Hematopoietic multipotent progenitor cell treated with erythropoietin and hydrocortisone succinate and interleukin-3 and kit ligand, for 8 days (in vitro differentiated cells): Measurements from ENCODE around the gene SMO.

Source experiments
- DNase-seq: peaks from one replicate; pipeline ENCODE4 v3.0.0-alpha.2; 2015

The SMO gene

DNA sequence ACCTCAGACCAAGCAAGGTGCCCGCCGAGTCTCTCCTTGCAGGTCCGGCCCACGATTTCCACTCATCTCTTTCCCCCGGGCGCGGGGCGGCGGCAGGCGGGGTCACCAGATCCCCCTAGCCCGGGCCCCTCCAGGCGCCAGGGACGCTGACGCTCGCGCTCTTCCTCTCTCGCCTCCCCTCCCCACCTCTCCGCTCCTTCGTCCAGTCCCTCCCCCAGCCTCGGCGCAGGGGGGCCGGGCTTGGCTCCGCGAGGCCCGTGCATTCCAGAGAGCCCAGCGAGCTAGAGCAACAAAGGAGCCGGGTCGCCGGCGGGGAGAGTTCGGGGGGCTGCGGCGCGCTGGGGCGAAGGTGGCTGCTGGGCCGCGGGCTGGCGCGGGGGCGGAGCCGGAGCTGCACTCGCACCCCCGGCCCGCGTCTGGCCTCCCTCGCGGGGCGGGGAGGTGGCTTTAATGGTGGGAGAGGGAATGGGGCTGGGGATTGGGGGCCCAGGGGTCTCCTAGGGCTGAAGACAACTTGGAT, at the start of gene SMO:
Gene SMO, plus strand, starts transcription at position 262 of the 520 bp plus-strand sequence. CDS start 519 bp downstream, outside the sequence.
- DNase-seq: no peak

DNA sequence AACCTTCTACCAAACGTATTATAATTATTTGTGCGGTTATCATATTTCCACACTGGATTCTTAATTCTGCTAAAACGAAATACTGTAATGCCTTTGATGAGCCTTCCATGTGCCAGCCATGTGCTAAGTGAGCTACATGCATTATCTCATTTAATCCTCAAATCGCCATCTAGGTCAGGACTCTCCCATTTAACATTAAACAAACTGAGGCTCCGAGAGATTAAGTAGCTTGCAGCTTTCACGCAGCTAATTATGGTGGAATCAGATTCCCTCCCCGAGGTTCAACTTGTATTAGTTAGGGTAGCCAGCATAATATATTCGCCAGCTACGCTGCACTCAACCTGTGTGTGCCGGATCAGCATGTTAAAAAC, 44.7 kb upstream of the SMO start:
- no peak for DNase-seq

DNA sequence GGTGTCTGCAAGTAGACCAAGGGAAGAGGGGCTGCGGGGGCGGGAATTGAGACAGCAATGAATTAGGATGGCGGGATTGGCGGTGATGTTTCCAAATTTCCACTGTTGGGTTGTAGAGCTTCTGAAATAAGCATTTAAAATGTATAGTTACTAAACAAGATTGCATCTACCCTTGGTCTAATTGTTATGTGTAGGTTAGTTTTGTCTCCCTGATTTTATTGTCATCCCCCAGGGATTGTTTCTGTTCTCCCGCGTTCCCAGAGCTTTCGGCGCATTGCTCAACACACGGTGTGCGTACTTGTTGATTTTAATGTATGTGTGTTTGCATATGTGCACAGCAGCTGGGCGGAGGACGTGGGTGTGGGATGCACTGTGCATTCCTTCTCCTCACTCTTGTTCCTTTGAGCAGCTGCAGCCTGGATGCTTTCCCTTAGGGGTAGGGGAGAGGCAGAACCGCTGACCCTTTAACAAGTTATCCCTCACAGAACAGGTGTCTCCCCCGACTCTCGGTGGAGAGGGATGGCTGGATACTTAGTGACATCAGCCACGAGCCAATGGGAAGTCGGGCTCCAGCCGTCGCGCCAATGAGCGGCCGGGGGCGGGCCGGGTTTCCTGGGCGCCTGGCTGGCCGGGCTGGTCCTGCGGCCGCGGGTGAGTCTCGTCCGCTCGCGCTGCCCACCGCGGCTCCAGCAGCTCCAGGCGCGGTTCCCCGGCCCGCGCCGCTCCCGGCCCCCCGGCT, 44.2 kb upstream of the SMO start, which contains the start of gene TSPAN33:
Gene TSPAN33, plus strand, starts transcription at position 613 of the 739 bp plus-strand sequence. CDS start 274 bp downstream, outside the sequence.
- DNase-seq: peak; percentile 47

DNA sequence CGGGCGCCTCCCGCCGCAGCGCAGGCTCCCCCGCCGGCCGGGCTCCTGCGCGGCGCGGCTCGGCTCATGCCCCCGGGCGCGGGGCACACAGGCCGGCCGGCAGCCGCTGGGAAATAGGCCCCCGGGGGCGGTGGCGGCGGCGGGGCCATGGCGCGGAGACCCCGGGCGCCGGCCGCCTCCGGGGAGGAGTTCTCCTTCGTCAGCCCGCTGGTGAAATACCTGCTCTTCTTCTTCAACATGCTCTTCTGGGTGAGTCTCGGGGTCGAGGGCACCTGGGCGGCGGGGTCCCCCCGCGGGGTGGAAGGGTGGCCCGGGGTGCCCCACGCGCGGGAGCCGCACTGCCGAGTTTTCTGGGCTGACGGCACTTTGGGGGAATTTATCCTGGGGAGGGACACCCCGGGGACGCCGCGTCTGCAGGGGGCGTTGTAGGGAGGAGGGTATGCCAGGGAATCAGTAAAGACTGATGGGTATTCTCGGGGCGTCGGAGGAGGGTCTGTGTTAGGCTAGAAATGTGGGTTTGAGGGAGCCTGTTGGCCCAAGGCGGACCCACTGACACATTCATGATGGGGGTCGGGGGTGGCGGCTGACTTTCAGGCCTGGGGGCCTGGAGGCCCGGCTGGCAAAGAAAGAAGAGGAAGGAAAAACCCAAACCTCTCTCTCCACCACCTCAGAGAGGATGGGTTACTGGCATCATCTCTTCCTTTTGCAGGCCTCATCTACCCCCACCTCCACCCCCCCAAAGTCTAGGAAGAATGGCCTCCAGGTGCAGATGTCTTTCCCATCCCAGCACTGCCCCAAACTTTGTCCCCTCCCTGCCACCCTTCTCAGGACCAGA, 43.4 kb upstream of the SMO start:
- DNase-seq: no peak

DNA sequence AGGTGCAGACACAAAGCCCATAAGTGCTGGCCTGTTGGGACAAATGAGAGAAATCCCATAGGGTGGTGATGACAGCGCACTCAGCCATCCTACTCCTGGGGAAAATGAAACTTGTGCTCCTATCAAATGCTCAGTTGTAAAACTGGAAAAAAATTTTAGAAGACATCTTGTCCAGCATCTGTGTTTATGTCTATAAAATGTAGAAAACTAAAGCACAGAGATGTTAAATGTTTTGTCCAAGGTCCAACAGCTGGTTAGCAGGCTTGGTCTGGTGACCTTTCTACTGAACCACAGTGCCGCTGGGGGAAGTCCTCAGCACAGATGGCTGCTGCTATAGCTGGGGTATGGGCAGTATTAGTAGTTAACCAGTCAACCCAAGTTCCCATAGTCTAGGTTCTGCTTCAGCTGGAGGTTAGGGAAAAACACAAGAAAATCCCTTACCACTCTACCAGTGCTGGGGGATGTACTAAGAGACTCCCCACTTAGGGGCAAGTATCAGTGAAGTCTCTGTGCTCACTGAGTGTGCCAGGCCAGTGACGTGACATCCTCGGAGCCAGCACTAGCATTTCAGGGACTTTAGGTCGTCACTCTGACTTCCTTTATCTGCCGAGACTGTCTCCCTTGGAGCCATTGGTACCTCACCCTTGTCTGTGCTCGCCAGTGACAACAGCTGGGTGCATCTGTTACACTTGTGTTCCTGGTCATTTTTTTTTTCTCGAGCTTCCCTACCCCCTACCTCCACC, 42.0 kb upstream of the SMO start:
- DNase-seq: no peak

DNA sequence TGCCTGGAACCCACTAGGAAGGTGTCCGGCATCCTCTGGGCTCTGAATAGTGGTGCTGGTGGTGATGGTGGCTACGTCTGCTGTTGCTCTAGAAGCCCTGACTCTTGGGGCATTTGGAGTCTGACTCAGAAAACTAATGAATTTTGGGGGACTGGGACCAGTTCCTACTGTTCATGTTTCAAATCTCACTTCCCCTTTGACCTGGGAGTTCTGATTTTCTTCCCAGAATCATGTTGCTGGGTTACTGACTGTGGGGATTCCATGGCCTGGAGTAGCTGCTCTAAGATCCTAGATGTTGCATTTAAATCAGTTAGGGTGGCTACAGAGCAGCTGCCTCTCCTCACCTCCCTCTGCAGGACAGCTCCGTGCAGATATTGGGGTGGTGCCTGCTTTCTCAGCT, 40.7 kb upstream of the SMO start:
- DNase-seq: no peak

DNA sequence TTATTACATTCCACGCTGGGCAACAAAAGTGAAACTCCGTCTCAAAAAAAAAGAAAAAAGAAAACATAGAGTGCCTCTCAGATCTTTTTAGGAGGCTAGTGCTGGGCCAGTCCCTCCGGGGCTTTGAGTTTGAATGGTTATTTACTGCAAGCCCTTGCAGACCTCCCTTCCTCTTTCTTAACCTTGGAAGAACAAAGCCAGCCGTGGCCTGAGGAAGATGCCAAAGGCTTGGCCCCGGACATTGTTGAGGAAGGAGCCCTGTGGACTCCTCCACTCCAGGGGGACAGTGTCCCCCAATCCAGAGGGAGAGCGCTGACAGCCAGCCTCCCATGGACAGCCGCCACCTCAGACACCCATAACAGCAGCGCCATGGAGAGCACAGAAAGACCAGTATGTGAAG, 38.9 kb upstream of the SMO start:
- DNase-seq: no peak

DNA sequence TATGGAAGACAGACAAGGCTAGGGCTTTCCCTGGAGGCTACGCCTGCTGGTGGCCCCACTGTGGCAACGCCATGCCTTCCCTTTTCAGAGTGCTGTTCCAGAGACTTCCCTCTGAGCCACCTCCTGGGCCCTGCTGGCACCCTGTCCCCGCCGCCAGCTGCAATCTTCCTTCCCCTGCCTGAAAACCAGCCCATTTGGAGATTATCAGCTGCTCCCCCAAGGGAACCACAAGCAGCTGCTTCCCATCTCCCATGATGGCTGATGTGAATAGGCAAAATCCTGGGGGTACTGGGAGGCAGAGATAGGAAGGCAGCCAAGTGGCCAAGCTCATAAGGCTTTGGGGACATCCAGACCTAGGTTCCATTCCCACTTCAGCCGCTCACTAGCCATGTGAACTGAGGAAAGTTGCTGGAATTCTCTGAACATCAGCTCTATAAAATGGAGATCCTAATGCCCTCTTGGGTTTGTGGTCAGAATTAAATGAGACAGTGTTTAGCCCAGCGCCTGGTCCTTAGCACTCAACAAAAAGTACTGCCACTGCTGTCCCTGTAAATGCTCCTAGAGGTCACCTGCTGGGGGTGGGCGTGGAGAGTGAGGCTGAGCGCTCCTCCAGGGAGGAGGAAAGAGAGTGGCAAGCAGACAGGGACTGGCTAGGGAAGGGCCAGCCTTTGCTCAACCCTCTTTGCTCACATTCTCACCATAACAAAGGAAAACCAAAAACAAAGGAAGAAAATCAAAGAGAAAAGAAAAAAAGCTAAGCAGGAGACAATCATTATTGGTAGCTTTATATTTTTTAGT, 38.0 kb upstream of the SMO start:
- DNase-seq: peak; percentile 94

DNA sequence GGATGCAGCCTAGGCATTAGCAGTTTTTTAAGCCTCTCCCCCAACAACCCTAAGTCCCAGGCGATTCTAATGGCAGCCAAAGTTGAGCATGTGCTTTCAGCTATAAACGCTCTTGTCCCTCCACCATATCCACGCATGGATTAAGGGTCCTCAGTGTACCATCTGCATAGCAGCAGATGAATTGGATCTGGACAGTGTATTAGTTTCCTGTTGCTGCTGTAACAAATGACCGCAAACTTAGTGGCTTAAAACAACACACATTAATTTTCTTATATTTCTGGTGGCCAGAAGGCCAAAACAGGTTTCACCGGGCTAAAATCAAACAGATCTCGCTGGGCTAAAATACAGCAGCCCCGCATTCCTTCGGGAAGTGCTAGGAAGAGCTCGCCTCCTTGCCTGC, 30.8 kb upstream of the SMO start:
- no peak for DNase-seq

DNA sequence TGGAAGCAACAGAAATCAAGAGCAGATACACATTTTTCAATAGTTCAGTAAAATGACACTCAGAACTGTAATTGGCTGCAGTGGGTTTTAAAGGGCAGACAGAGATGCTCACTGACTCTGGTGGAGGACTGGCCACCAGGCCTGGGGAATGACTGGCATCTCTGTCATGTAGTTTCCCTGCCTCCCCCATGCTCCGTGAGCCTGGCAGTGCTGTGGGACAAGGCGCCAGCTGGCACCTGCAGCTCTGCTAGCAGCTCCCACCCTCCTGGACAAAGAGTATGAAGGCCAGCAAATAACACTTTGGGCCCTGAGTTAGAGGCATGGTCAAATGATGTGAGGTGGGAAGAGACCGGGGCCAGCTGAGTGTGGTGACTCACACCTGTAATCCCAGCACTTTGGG, 28.9 kb upstream of the SMO start:
- no peak for DNase-seq

DNA sequence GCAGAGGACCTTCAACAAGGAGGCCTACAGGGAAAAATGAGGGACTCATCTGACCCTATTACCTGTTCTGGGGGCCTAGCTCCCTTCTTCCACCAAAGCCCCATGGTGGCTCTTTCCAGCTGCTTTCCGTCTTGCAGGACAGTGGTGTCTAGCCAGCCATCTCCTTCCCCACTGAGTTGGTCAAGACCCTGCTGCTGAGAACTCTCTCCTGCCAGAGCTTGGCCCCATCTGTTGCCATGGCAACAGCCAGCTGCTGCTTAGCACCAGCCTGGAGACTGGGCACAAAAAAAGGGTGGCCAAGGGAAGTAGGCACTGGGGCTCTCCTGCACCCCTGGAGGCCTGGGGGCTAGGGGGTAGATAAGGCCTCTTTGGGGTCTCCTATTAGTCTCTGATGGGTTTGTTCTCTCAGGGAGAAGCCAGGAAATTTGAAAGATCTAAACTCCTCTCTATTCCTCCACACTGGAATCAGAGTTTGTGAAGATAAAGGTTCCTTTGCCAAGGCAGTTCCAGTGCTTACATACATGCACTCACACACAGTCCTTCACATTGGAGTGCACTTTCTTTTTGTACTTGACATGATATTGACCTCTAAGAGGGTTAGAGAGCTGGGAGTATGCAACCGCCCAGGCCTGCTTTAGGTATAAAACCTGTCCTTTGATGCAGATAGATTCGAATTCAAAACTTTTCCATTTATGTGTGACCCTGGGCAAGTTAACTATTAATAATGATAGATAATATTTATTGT, 28.1 kb upstream of the SMO start:
- no peak for DNase-seq

DNA sequence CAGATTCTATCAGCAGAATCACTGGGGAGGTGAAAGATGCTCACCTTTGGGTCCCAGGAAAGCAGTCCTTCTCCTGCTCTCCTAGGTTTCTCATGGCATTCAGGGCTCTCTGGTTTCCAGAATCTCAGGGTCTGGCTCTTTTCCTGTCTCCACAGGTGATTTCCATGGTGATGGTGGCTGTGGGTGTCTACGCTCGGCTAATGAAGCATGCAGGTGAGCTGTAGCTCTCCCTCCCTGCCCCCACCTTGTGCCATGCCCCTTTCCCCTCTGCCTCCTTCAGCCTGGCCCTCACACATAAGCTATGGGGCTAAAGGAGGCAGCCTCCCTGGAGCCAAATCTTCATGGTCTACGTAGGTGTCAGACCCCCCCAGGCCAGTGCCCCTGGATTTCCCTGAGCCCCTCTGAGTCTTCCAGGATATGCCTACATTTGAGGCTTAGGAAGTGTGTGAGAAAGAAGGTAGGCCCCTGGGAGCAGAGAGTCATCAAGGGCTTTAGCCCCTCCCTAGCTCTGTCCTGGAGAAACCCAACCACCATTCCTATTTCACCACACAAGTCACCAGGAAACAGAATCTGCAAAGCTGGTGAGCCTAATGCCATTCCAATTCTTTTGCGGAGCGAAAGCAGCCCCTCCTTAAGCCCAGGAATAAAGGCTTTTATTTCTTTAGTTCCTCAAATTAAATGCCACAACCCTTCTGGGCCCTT, 26.8 kb upstream of the SMO start:
- no peak for DNase-seq

DNA sequence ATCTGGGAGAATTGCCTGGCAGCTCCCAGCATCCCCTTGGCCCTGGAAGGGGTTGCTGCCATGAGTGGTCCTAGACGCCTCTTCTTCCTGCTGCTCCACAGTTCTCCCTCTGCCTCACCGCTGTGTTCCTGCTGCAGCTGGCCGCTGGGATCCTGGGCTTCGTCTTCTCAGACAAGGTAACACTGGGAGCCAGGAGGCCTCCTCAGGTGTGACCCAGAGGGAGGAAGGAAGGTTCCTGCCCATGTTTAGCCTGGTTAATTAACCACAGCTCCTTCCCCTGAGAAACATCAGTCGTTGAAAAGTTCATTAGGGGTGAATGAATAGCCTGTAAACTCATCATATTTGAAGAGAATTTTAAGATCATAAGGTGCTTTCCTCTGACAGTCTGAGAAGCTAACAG, 25.7 kb upstream of the SMO start:
- DNase-seq: no peak

DNA sequence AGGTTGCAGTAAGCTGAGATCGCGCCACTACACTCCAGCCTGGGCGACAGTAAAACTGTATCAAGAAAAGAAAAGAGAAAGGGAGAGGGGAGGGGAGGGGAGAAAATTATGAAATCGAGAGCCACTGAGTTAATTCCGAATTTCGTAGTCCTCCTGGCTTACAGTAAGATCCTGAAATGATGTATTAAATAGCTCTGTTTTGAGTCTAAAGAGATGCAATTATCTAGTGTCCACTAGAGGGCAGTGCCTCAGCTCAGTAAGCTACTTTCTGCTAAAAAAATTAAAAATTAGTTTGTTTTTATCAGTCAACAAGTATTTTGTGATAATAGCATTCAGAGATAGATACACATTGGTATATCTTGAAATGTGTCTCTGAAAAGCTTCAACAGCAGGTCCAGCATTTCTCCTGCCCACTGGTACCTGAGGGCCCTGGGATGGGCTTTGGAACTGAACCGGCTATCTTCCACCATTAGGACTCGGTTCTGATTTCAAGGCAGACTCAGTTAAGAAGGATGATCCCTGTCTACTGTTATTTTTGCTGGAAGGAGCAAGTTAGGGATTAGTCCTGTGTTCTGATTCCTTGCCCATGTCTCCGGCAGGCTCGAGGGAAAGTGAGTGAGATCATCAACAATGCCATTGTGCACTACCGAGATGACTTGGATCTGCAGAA, 24.4 kb upstream of the SMO start:
- DNase-seq: peak; percentile 64

DNA sequence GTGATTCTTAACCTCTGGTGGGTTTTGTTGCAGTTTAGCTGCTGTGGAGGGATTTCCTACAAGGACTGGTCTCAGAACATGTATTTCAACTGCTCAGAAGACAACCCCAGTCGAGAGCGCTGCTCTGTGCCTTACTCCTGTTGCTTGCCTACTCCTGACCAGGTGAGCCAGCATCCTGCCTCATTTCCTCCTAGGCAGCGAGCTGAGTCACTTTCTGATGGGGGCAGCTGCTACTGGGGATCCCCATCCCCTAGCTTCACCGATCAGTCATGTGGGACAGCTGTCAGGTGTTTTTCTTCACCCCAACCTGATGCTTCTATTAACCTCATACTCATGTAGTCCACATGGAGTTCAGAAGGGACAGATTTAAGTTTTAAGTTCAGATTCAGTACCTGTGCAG, 21.7 kb upstream of the SMO start:
- DNase-seq: no peak

DNA sequence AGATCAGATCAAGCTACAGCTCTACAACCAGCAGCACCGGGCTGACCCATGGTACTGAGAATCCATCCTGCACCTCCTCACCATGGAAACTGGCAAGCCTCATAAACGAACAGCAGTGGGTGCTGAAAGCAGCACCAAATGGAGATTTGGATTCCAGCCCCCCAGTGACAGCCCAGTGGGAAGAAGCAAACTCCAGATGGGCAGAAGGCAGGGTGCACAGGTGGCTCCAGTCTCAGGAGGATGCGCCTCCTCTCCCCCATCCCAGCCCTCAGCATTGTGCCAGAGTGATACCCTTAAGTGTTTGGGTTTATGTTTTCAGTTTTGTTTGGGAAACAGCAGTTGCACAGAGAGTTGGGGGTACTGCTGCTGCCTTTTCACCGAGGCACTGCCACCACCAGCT, 20.6 kb upstream of the SMO start:
- DNase-seq: no peak

DNA sequence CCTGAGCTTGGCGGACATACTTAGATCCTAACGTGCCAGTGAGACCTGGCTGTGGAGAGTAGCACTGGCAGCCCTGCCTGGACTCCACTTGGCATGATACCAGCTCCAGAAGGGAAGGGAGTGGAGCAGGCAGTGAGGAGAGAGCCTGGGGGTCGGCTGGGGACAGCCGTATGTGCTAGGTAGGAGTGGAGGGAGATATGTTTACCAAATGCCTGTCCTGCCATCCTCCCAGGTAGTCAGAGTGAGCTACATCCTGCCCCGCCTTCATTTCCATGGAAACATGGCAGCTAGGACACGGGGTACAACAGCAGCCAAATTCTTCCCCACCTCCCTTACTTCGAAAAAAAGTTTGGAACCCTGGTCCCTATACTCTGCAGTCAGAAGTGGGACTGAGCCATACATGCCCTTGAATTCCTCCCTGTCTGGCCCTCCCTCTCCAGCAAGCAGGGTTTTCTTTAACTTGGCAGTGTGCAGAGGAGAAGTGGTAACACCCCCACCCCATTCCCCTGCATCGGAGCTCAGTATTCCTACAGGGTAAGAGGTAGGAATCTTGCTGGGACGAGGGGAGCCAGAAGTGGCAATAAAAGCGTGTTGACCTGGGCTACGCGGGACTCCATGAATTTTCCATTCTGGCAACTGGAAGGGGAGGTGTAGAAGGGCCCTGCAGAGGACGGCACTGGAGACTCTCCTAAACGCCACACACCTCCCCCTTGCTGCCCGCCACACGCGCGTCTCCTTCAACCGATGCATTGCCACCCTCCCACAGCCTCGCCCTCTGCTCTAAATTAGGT, 20.0 kb upstream of the SMO start:
- DNase-seq: no peak

DNA sequence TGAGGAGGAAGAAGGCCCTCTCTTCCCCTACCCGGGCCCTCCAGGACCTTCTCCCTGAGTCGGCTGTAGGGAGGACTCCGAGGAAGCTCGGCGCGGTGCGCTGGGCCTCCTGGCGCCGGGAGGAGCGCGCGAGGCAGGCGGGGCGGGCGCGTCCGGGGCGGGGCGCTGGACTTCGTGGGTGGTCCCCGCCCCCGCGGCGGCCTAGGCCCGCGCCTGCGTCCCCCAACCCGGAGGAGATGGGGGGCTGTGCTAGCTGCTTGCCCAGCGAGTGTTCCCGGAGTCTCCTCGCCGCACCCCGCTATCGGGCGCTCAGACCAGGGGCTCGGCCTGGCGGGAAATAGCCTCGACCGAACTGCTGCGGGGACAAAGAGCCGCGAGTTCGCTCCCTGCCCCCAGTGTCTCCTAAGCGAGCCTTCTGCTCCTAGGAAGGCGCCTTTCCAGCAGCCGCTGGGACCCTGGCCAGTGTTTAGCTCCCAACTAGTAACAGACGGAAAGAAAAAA, 19.2 kb upstream of the SMO start:
- DNase-seq: peak; percentile 35

DNA sequence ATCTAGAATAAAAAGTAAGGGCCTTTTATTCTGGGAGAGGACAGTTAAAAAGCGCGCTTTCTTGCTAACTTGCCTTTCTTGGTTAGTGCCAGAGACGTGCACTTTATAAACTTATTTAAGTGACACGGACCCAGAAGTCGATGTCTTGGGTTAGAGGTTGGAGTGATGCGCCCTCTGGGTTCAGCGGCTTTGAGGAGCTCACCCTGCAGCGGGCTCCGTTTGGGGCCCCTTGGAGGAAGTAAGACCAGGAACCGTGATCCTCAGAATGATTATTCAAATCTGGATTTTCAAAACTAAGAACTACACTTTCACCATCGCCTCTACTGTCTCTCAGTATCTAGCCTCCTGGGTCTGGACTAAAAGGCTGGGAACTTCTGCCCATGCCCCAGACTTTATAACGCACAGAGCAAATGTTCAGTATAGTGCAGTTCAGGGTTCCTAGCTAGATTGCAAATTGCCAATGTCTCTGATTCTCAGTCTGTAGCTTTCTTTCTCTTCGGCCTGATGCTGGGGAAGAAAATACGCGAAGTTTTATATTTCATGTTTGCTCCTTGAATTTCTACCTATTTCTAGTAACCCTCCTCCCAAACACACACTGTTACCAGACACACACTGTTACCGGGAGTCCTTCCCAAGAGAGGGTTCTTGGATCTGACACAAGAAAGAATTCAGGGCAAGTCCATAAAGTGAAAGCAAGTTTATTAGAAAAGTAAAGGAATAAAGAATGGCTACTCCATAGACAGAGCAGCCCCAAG, 18.6 kb upstream of the SMO start:
- DNase-seq: peak; percentile 6
